HL-60/S4 treated with phorbol 12-myristate 13-acetate at 8.2 ng/mL for 4 days and 3 days (cell line): Measurements from ENCODE around the gene DOCK11.
"Not testable (repeated sequence)": the region's sequence is repeated elsewhere in the genome, so short reads cannot be mapped to it uniquely, and the experiment has no call there.

ENCODE experiments used
- in situ Hi-C: fragments of 300-500 bp; cut with MboI; formaldehyde crosslinking; loops from 2 replicates; pipeline ENCODE4 v1.15.0; 2022; ENCODE audit warnings: low sequenced_read_pairs

Gene DOCK11

DNA sequence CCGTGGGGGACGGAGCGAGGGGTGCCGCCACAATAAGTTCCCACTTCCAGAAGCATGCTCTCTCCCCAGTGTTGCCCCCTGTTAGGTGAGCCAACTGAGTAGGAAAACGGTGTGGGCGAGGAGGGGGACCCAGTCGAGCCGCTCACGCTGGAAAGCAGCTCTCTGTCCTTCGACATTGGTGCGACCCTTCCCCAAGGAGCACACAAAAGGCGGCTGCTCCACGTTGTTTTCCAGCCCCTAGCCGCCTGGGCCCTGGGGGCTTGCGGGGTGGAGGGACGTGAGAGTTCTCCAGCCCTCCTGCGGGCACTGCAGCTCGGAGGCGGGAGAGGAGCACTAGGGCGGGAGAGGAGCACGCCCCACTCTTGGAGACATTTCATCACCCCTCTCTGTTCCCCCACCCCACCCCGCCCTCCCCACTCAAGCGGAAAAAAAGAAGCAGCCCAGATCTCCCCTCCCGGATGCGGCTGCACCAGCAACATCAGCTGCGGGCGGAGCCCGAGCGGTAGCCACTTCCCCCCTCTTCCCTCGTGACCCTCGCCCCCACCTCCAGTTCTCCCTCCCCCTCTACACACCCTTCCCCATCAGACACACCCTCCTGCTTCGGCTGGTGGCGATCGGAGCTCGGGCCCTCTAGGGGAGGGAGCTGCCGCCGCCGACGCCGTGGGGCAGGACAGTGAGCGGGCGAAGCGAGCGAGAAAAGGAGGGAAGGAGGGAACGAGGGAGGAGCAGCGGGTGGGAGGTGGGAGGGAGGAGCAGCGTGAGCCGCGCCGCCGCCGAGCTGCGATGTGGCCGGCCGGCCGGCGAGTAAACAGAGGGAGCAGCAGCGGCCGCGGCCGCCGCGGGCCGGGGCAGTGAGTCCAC lies at the start of gene DOCK11:
TSS of gene DOCK11 (plus strand) at position 755 of the 861 bp plus-strand sequence. CDS start 157 bp downstream, outside the sequence.
- in situ Hi-C loops: no loop called here

DNA sequence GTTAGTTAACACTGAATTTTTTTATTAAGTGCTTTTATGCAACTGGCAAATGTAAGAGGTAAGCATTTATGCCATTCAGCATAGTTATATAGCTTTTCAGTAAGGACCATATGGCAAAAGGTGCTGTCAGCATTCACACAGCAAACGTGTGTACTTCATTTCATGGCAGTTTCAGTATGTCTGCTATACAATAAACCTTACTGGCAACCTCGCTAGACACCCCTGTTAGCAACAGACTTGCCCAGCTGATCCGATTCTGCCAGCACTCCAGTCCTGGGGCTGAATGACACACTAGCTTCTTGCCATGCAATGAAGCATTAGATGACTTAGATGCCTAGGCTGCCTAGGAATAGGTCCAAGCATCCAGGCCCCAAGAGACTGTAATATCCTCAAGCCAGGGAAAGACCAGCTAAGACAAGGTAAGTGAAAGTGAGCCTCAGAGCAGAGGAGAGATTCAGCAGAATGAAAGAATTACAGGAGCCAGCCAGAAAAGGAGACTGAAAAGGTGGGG lies 47.3 kb upstream of the DOCK11 start:
- in situ Hi-C loops: no loop called here

DNA sequence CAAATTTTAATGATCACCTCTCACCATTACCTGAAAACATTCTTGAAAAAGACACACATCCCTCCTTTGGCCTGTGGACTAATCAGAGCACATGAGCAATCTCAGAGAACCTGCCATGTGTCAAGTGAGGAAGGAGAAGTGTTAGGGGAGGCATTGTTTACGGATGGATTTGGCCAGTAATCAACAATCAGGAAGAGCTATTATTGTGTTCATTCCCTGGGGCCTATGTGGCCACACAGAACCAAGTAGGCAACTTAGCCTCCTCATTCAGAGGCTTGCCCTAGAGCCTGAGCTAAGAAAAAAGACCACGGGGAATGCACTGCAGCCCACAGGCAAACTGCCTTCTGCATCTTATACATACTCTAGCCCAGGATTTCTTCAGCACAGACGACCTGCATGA lies 40.6 kb upstream of the DOCK11 start:
- in situ Hi-C loops: no loop called here

DNA sequence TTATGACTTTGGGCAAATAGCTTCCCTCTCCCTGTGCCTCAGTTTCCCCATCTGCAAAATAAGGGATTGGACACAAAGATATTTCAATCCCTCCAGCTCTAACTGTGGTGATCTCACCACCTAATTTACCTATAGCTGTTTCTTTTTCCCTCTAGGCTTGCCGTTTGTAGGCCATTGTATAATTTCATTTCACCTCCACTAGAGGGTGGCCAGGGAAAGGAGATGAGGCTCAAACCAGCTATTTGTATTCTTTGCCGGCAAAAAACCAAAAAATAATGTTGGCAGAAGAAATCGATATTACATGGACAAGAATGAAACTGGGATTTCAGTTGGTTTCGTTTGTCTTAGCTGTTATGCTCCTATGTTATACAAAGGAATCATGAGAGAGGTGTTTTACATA lies 36.1 kb upstream of the DOCK11 start:
- in situ Hi-C loops: no loop called here

DNA sequence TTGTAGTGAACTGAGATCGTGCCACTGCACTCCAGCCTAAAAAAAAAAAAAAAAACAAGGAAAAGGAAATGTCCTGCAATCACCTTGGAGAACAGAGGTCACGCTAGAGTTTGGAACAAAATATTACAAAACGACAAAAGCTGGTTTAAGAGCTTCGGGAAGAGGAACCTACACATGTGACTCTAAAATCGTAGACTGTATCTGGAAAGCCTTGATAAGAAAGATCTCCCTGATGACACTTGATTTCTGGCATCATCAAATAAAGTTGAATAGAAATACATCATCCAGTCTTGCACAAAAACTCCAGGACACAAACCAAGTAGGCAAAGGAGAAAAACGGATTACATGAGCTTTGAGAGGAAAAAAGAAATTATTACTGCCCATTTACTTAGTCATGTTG lies 31.1 kb upstream of the DOCK11 start:
- in situ Hi-C loops: no loop called here

DNA sequence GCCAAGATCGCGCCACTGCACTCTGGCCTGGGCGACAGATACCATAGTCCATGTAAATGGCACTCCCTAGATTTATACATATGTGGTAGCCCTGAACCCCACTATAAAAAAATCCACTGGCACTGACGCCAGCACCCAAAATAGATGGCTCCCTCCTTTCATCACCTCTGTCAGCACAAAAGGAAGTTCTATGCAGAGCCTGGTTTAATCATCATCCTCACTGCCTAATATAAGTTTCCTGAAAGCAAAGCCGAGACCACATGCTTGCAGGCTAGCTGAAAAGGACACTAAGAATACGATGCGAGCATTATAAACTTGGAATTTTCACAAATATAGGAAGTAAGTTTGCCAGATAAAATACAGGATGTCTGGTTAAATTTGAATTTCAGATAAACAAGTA lies 27.5 kb upstream of the DOCK11 start:
- in situ Hi-C loops: no loop called here

DNA sequence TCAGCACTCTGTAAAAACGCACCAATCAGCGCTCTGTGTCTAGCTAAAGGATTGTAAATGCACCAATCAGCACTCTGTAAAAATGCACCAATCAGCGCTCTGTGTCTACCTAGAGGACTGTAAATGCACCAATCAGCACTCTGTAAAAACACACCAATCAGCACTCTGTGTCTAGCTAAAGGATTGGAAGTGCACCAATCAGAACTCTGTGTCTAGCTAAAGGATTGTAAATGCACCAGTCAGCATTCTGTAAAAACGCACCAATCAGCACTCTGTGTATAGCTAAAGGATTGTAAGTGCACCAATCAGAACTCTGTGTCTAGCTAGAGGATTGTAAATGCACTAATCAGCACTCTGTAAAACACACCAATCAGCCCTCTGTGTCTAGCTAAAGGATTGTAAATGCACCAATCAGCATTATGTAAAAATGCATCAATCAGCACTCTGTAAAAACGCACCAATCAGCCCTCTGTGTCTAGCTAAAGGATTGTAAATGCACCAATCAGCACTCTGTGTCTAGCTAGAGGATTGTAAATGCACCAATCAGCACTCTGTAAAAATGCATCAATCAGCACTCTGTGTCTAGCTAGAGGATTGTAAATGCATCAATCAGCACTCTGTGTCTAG lies 24.8 kb upstream of the DOCK11 start:
- in situ Hi-C loops: not testable (repeated sequence)

DNA sequence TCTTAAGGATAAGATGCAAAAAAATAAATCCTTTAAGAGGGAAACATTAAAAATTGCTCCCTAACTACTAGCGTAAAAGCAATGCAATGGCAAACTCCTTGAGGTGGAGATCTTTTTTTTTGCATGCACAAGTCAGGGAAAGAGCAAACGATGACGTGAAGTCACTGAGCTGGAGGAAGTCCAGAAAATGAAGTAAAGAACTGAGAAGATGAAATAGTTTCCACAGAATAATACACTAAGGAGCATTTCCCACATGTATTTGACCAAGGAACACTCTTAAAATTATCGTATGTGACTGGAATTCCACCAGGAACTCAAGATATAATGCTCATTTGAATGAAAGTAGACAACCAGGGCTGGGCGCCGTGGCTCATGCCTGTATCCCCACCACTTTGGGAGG lies 21.0 kb upstream of the DOCK11 start:
- in situ Hi-C loops: no loop called here

GRCh38 chrX:118475903-118476302 lies 19.7 kb upstream of the DOCK11 start:
- in situ Hi-C loops: no loop called here

DNA sequence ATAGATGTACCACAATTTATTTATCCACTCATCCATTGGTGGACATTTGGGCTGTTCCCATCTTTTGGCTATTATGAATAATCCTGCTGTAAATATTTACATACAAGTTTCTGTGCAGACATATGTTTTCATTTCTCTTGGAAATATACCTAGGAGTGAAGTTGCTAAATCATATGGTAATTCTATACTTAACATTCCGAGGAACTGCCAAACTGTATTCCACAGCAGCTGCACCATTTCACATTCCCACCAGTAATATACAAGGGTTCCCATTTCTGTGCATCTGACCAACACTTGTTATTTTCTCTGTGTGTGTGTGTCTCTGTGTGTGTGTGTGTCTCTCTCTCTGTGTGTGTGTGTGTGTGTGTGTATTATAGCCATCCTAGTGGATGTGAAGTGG lies 15.4 kb upstream of the DOCK11 start:
- in situ Hi-C loops: no loop called here

DNA sequence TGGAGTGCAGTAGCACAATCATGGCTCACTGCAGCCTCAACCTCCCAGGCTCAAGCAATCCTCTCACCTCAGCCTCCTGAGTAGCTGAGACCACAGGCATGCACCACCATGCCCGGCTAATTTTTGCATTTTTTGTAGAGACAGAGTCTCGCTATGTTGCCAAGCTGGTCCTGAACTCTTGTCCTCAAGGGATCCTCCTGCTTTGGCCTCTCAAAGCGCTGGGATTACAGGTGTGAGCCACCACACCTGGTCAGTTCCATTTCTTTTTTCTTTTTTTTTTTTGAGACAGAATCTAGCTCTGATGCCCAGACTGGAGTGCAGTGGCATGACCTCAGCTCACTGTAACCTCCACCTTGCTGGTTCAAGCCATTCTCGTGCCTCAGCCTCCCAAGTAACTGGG lies 13.2 kb upstream of the DOCK11 start:
- in situ Hi-C loops: not testable (repeated sequence)

- in situ Hi-C loops: no loop called here
These were observed 11.3 kb upstream of the DOCK11 start for GRCh38 chrX:118484216-118484903.

DNA sequence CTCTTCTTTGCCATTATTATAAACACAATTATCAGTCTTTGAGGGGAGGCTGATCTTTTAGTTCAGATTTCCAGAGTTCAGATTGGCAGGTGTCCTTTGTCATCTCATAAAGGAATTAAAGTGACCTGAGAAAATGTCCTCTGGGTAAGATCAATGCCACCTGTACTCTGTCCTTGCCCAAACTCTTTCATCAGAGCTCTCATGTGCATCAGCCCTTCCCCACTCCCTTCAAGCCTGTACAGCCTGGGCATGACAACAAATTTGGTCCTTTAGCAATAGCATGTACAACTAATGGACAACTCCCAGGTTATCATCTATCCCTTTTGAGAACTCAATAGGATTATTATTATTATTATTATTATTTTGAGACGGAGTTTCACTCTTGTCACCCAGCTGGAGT lies 8.9 kb upstream of the DOCK11 start:
- in situ Hi-C loops: not testable (repeated sequence)

- in situ Hi-C loops: no loop called here
These were observed 2.6 kb upstream of the DOCK11 start for GRCh38 chrX:118493016-118493415.

DNA sequence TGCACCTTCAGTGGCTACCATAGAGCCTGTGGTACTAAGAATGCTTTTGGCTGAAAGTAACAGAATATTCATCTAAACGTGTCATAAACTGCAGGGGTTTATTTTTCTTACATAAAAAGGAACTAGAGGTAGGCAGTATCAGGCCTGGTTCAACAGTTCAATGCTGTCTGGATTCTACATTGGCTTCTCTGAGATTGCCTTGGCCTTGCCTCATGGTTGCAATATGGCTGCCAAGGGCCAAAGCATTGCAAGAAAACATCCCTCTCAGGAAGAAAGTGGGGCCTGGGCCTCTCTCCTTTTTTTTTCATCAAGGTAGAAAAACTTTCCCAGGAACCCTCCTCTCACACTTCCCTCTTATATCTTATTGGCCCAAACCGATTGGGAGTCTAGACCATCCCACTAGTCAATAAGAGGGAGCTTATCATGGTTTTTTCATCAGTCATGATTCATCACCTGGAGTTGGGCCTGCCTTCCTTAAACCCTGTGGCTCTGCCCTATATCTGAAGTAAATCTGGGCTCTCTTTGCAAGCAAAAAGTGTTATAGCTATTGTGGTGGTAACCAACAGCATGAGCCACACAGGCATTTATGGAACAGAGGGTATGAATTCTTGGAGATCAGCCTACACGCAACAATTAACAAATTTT lies 1.8 kb upstream of the DOCK11 start:
- in situ Hi-C loops: no loop called here

DNA sequence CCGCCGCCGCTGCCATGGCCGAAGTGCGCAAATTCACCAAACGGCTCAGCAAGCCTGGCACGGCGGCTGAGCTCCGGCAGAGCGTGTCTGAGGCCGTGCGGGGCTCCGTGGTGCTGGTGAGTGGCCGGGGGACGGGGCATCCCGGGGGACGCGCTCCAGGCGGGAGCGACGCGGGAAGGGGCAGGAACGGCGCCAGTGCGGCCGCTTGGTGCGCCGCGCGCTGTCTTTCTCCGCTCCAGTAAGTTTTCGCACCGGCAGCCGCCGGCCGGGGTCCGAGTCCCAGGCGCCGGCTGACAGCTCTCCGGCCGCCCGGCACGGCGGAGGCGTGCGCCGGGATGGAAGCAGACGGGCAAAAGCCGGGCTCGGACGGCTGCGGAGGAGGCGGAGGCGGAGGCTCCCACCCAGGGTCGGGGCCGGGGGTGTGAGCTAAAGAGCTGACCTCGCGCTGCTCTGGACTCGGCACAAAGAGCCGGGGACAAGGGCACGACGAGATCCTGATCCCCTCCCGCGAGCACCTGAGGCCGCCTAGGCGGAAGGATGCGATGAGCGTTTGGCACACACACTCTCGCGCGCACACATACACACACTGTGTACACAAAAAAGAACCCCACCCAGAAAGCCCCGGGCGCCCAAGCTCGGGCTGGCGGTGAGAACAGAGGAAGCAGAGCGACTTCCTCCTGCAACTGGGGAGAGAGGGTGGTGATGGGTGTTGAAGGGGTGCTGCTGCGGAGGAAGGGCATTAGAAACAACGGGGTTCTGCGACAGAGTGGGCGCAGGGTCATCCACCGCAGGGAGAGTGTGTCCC lies 545 bp downstream of the DOCK11 start:
- in situ Hi-C loops: no loop called here

DNA sequence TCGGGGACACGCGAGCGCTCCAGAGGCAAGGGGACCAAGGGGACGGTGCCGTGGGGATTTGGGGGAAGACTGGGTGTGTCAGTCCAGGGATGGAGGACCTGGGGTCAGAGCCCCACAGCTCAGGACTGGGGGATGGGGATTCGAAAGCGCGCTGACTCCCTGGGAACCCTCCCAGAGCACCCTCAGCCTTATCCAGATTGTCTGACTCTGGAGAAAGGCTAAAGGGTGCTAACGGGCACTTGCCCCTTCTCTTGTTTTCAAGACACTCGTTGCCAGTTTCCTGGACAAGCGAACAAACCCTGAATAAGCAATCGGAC lies 1.1 kb downstream of the DOCK11 start:
- in situ Hi-C loops: no loop called here

DNA sequence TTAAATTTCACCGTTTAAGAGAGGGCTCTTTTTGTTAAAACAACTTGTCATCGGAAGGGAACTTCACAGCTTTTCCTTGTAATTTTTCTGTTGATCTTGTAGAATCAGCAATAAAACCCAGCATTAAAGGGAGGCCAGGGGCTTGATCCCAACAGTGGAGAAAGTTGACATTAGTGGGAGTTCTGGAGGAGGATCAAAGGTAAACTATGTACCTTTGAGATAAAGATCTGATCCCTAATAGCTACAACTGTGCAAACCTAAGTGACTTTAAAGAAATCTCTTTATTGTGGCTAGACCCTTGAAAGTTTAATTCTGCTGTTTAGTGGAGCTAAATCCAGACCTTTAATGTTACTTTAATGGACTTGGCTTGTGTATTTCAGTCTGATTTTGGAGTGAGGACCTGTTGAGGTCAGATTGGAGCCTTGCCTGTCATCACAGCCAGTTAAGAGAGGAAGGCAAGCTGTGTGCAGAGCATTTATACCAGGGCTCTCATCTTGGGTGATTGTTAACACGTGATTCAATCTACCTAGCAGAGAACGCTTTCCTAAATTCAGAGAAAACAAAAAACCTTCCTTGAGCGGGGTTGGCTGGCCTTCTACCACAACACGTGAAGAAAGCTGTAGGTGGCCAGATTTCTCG lies 1.7 kb downstream of the DOCK11 start:
- in situ Hi-C loops: no loop called here

DNA sequence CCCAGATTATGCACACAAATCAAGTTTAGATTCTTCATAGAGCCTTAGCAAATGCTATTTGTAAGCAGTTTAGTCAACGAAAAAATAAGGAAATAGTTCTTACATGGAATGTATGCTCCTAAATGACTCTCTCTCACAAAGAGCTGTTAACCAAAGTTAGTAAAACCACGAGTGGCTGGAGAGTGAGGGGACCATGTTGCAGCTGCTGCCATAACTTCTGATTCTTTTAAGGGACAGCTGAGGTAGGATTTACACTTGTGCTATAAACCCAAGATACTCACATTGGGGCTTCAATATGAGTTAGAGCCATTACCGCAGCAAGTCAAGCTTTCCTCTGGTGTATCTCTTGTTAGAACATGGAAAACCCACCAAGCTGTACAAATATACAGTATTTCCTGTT lies 2.7 kb downstream of the DOCK11 start:
- in situ Hi-C loops: no loop called here

GRCh38 chrX:118498755-118499154 lies 3.1 kb downstream of the DOCK11 start:
- in situ Hi-C loops: no loop called here
